ENCODE data around the gene SRPK2. TPM values are rescaled to one million over a fixed set of nuclear protein-coding genes. Genes with fewer than 3 reads are reported as not detected.

SRPK2 gene
- total and polyA plus RNA-seq, 2 of the 8 experiments (the other 6 are each of a cell fraction or from before 2014, with no cell fraction given): 10.0 to 47.1 TPM

DNA sequence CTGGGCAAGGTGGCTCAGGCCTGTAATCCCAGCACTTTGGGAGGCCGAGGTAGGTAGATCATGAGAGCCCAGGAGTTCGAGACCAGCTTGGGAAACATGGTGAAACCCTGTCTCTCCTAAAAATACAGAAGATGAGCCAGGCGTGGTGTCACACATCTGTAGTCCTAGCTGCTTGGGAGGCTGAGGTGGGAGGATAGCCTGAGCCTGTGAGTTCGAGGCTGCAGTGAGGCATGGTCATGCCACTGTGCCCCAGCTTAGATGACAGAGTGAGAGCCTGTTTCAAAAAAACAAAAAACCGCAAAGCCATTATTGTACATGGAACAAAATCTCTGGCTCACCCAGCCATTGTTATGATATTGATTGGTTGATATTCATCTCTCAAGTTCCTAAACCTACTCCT, 321.0 kb downstream of the SRPK2 start (continued):
- TF ChIP-seq, protein P1, sequence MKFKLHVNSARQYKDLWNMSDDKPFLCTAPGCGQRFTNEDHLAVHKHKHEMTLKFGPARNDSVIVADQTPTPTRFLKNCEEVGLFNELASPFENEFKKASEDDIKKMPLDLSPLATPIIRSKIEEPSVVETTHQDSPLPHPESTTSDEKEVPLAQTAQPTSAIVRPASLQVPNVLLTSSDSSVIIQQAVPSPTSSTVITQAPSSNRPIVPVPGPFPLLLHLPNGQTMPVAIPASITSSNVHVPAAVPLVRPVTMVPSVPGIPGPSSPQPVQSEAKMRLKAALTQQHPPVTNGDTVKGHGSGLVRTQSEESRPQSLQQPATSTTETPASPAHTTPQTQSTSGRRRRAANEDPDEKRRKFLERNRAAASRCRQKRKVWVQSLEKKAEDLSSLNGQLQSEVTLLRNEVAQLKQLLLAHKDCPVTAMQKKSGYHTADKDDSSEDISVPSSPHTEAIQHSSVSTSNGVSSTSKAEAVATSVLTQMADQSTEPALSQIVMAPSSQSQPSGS (IDR thresholded peaks at IDR 0.05; ENCODE audit: low read length): no peak
- TF ChIP-seq, protein P2, sequence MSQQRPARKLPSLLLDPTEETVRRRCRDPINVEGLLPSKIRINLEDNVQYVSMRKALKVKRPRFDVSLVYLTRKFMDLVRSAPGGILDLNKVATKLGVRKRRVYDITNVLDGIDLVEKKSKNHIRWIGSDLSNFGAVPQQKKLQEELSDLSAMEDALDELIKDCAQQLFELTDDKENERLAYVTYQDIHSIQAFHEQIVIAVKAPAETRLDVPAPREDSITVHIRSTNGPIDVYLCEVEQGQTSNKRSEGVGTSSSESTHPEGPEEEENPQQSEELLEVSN (IDR thresholded peaks at IDR 0.05): no peak
- TF ChIP-seq RAD21 (IDR thresholded peaks at IDR 0.05 in 1 of 2, conservative IDR thresholded peaks at IDR 0.05 in 1 of 2; ENCODE audit: low read depth in 2 of 2, low read length in 2 of 2): no peak
- TF ChIP-seq KDM5A (IDR thresholded peaks at IDR 0.05; ENCODE audit: low read length): no peak
- TF ChIP-seq MAFK (IDR thresholded peaks at IDR 0.05; ENCODE audit: low read depth, low read length): no peak
- no peak for TF ChIP-seq RBBP5 (IDR thresholded peaks at IDR 0.05; ENCODE audit: borderline replicate concordance, low read depth, low read length)

Small RNA genes lying within 50 kb of the gene (small RNA-seq; reads per million reads assigned to genes)
- gene AC005070.2 (ENCODE audit: insufficient read depth): not detected
- gene RNU6-1322P (ENCODE audit: insufficient read depth): not detected

Other genes with a start within 250 kb of the SRPK2 start
- 61.2 and 65.2 TPM in 2 replicates for gene PUS7, start 133.3 kb upstream of the SRPK2 start, total RNA-seq (2021; fragmentation: NEBNext Ultra II Directional; extraction: Animal tissue kit (Norgen Biotek cat#: 25700))
- 11.2 and 18.9 TPM in 2 replicates for gene PUS7, start 133.3 kb upstream of the SRPK2 start, polyA plus RNA-seq (2011; rRNA removed)
- gene RINT1, start 143.3 kb upstream of the SRPK2 start, total RNA-seq (2021; fragmentation: NEBNext Ultra II Directional; extraction: Animal tissue kit (Norgen Biotek cat#: 25700)): 18.6 and 21.8 TPM in 2 replicates
- gene RINT1, start 143.3 kb upstream of the SRPK2 start, polyA plus RNA-seq (2011; rRNA removed): 5.0 and 7.8 TPM in 2 replicates
- 3.1 TPM in 2 replicates for gene EFCAB10, start 192.6 kb upstream of the SRPK2 start, total RNA-seq (2021; fragmentation: NEBNext Ultra II Directional; extraction: Animal tissue kit (Norgen Biotek cat#: 25700))
- gene EFCAB10, start 192.6 kb upstream of the SRPK2 start, polyA plus RNA-seq (2011; rRNA removed): 0.52 and 0.80 TPM in 2 replicates